Left renal cortex interstitium (tissue), 4 donors: ENCODE measurements around the gene CLDN18. TPM values are rescaled to one million over a fixed set of nuclear protein-coding genes. Genes with fewer than 3 reads are reported as not detected.
A peak's percentile ranks its signal among the peaks of the same experiment; 100 is the strongest.

Experiments
- DNase-seq, 4 donors: peaks; one replicate each; pipeline ENCODE4 v3.0.0-alpha.2; 2013; ENCODE audit warnings: low read depth in 4 of 4, low spot score in 2 of 4, missing footprints in 1 of 4
- polyA plus RNA-seq, 4 donors: library from polyadenylated mRNA; unstranded; fragments of 120-200 nt; gene quantifications; one replicate each; pipeline ENCODE4 v1.2.1, GENCODE V29; 2013; ENCODE audit not compliant: insufficient read length in 4 of 4

Gene CLDN18
- polyA plus RNA-seq: 1 to 10 TPM in 2 of 4 donors, under 1 TPM in 2; 0.65 to 3.7 (median 1.9) TPM

- no peak for DNase-seq
Observed at GRCh38 chr3:138009476-138010272, at the start of gene CLDN18. TSS of gene CLDN18 (plus strand) at chr3:138010165. CDS start at chr3:138010226, 61 bp downstream.

- DNase-seq: no peak
Observed at GRCh38 chr3:137962251-137962650, 47.7 kb upstream of the CLDN18 start.

GRCh38 chr3:137963463-137963862, 46.5 kb upstream of the CLDN18 start:
- no peak for DNase-seq

GRCh38 chr3:137970914-137971831, 38.8 kb upstream of the CLDN18 start:
- peak in 2 of 4 donors; percentile 24 to 34 for DNase-seq

- DNase-seq: no peak
Observed at GRCh38 chr3:137972396-137972795, 37.6 kb upstream of the CLDN18 start.

- DNase-seq: no peak
Observed at GRCh38 chr3:137978328-137978727, 31.6 kb upstream of the CLDN18 start.

- DNase-seq: no peak
Observed at GRCh38 chr3:137987723-137988122, 22.2 kb upstream of the CLDN18 start.

- no peak for DNase-seq
Observed at GRCh38 chr3:137988152-137988551, 21.8 kb upstream of the CLDN18 start.

GRCh38 chr3:137988982-137989381, 21.0 kb upstream of the CLDN18 start:
- DNase-seq: no peak

GRCh38 chr3:137990427-137990826, 19.5 kb upstream of the CLDN18 start:
- no peak for DNase-seq

GRCh38 chr3:137992592-137992991, 17.4 kb upstream of the CLDN18 start:
- DNase-seq: no peak

- DNase-seq: no peak
Observed at GRCh38 chr3:137998121-137999042, 11.6 kb upstream of the CLDN18 start.

- no peak for DNase-seq
Observed at GRCh38 chr3:138003069-138003468, 6.9 kb upstream of the CLDN18 start.

- no peak for DNase-seq
Observed at GRCh38 chr3:138005627-138006026, 4.3 kb upstream of the CLDN18 start.

GRCh38 chr3:138007898-138008297, 2.1 kb upstream of the CLDN18 start:
- DNase-seq: no peak

- no peak for DNase-seq
Observed at GRCh38 chr3:138010273-138010590, 267 bp downstream of the CLDN18 start.

- no peak for DNase-seq
Observed at GRCh38 chr3:138011722-138012121, 1.8 kb downstream of the CLDN18 start.

GRCh38 chr3:138012526-138012925, 2.6 kb downstream of the CLDN18 start:
- DNase-seq: no peak

- DNase-seq: no peak
Observed at GRCh38 chr3:138016065-138016464, 6.1 kb downstream of the CLDN18 start.

GRCh38 chr3:138019281-138020069, 9.5 kb downstream of the CLDN18 start:
- DNase-seq: no peak
